ENCODE results near the gene SNX3.
A peak's percentile ranks its signal among the peaks of the same experiment; 100 is the strongest.

SNX3 gene

GRCh38 chr6:108168501-108169463 is 92.1 kb downstream of the SNX3 start:
- DNase-seq: no peak

GRCh38 chr6:108168090-108168463 is 92.8 kb downstream of the SNX3 start:
- no peak for DNase-seq

GRCh38 chr6:108167449-108168089 is 93.3 kb downstream of the SNX3 start:
- no peak for DNase-seq

GRCh38 chr6:108166664-108167448 is 94.0 kb downstream of the SNX3 start:
- DNase-seq: no peak

GRCh38 chr6:108165714-108166663 is 94.9 kb downstream of the SNX3 start, which contains the start of gene NR2E1:
TSS of gene NR2E1 (plus strand) at chr6:108166022. CDS start at chr6:108166766, 744 bp downstream.
- DNase-seq: no peak

- DNase-seq: no peak
Measured at GRCh38 chr6:108164815-108165706, 95.8 kb downstream of the SNX3 start.

- no peak for DNase-seq
Measured at GRCh38 chr6:108164543-108164814, 96.4 kb downstream of the SNX3 start.

- no peak for DNase-seq
Measured at GRCh38 chr6:108163644-108164542, 96.9 kb downstream of the SNX3 start.

GRCh38 chr6:108163267-108163643 is 97.6 kb downstream of the SNX3 start:
- peak; percentile 16 for DNase-seq

- DNase-seq: no peak
Measured at GRCh38 chr6:108161724-108162282, 99.0 kb downstream of the SNX3 start.
